Prostate gland (tissue), 2 donors: ENCODE data around the gene MSANTD3. TPM values are rescaled to one million over a fixed set of nuclear protein-coding genes. Genes with fewer than 3 reads are reported as not detected.
A peak's percentile ranks its signal among the peaks of the same experiment; 100 is the strongest.

Experiments used
- DNase-seq: peaks from one replicate; pipeline ENCODE4 v3.0.0-alpha.2; 2019; ENCODE audit warnings: low spot score
- H3K27ac ChIP-seq, 2 donors: fragments of 200-600 bp; sonication (generic); 2 replicates each; pipeline ENCODE4 v1.5.1; 2017 to 2019
- H3K27me3 ChIP-seq: fragments of 200-600 bp; sonication (generic); replicated peaks from 2 replicates; pipeline ENCODE4 v1.5.1; 2019; ENCODE audit not compliant: insufficient read depth
- H3K36me3 ChIP-seq, 2 donors: fragments of 200-600 bp; sonication (generic); 1 replicate in 1 of 2; 2 replicates in 1 of 2; pipeline versions ENCODE4 v1.5.1 to v1.8.1; 2017 to 2019
- H3K4me1 ChIP-seq: fragments of 200-600 bp; sonication (generic); replicated peaks from 2 replicates; pipeline ENCODE4 v1.5.1; 2019
- H3K4me3 ChIP-seq, 2 donors: fragments of 200-600 bp; sonication (generic); 2 replicates each; pipeline ENCODE4 v1.5.1; 2017 to 2019
- H3K9me3 ChIP-seq: fragments of 200-600 bp; sonication (generic); 2 replicates; pipeline ENCODE4 v1.5.1; 2017
- CTCF ChIP-seq, 4 experiments: fragments of 200-600 bp in 2 of 4; fragments of 450-650 bp in 2 of 4; sonication (generic) in 2 of 4; IDR thresholded peaks; 1 replicate in 3 of 4; 2 replicates in 1 of 4; pipeline ENCODE4 v1.5.1; 2016 to 2019; ENCODE audit warnings: antibody characterized with exemption in 4 of 4, mild to moderate bottlenecking in 2 of 4, moderate library complexity in 2 of 4
- POLR2A ChIP-seq: fragments of 450-650 bp; IDR thresholded peaks from one replicate; pipeline ENCODE4 v1.6.1; 2016; ENCODE audit warnings: antibody characterized with exemption, mild to moderate bottlenecking
- POLR2AphosphoS5 ChIP-seq: sonication (generic); formaldehyde crosslinking; IDR thresholded peaks from one replicate; pipeline ENCODE4 v1.6.1; 2017; ENCODE audit warnings: antibody characterized with exemption
- WGBS: methylation state at CpG from one replicate; pipeline ENCODE4 v1.1.5; 2018; 5-methylcytosine and 5-hydroxymethylcytosine counted together
- intact Hi-C: fragments of 100-400 bp; cut with DNase I; formaldehyde crosslinking; loops from one replicate; pipeline ENCODE4 v1.14.2; 2022
- total RNA-seq, 2 donors: library from RNA; depleted of rRNA; stranded (reverse); fragments of >200 nt; gene quantifications; one replicate each; pipeline ENCODE4 v1.1.0, GENCODE V29; 2016

Gene MSANTD3
- total RNA-seq, 2 donors from 2014 or later: 17.3 to 24.5 TPM

DNA sequence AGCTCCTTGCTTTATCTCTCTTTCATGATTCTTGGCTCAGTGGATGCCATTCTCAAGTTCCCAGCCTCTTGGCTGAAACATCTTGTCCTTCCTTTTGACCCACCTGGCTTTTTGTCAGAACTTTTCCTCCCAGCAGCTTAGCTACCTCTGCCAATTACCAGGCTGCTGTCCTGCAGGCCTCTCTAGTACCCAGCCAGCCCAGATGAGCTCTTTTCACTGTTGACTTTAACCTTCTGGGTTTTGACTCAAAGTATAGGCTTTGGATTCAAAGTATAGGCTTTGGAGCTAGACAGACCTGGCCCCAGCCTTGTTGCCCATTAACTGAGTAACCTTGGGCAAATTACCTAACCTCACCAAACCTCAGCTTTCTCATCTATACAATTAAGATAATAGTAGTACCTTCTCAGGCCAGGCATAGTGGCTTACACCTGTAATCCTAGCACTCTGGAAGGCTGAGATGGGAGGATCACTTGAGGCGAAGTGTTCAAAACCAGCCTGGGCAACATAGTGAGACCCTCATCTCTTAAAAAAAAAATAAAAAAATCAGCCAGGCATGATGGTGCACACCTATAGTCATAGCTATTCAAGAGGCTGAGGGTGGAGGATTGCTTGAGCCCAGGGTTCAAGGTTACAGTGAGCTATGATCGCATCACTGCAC, 39.4 kb downstream of the MSANTD3 start:
- no peak overlapping the region for H3K27ac ChIP-seq
- H3K9me3 ChIP-seq: no peaks in the 10 kb centered on the region
- H3K4me1 ChIP-seq: no peaks in the 10 kb centered on the region
- H3K36me3 ChIP-seq: no peaks in the 10 kb centered on the region
- DNase-seq: peak; percentile 52
- no peaks in the 10 kb centered on the region for H3K27me3 ChIP-seq
- no peak overlapping the region for H3K4me3 ChIP-seq
- TF ChIP-seq POLR2AphosphoS5: peak; percentile 67
- no peak for TF ChIP-seq POLR2A
- intact Hi-C loops: no loop called here
- WGBS: 98% methylated on average over 2 of the region's 2 CpGs

GRCh38 chr9:100466829-100467221, 39.9 kb downstream of the MSANTD3 start:
- TF ChIP-seq POLR2AphosphoS5: no peak
- no peak for TF ChIP-seq POLR2A
- TF ChIP-seq CTCF (IDR thresholded peaks at IDR 0.05): no peak
- Histone ChIP-seq H3K36me3 (no peaks in the 10 kb centered on the region), H3K9me3 (no peaks in the 10 kb centered on the region), H3K4me1 (no peaks in the 10 kb centered on the region), H3K27ac (no peak overlapping the region), H3K4me3 (no peak overlapping the region), H3K27me3 (no peaks in the 10 kb centered on the region)
- DNase-seq: no peak
- intact Hi-C loops: no loop called here
- 69% methylated on average over 1 of the region's 1 CpG for WGBS

- Histone ChIP-seq H3K27me3 (no peaks in the 10 kb centered on the region), H3K36me3 (no peaks in the 10 kb centered on the region), H3K27ac (no peak overlapping the region), H3K9me3 (no peaks in the 10 kb centered on the region), H3K4me3 (no peak overlapping the region), H3K4me1 (no peaks in the 10 kb centered on the region)
- WGBS: 99% methylated on average over 6 of the region's 6 CpGs
- no peak for TF ChIP-seq CTCF (IDR thresholded peaks at IDR 0.05)
- no peak for TF ChIP-seq POLR2A
- no peak for TF ChIP-seq POLR2AphosphoS5
- no peak for DNase-seq
- intact Hi-C loops: no loop called here
Observed at GRCh38 chr9:100468041-100468440, 41.1 kb downstream of the MSANTD3 start.

DNA sequence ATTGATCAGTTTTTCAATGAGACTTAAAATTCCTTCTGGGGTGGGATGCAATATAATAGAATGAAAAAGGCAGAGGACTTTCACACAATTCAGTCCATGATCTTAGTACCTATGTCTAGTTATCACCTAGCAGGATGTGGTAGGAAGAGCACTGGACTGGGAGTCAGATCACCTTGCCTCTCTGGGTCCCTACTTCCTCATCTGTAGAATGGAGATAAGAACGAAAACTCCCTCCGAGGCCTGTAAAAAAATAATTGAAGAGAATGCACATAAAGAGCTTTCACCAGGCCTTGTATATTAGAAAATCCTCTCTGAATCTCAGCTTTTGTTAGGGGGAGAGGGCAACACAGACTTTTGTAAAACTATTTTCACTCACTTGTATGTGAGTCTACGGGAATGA, 45.3 kb downstream of the MSANTD3 start:
- no peak overlapping the region for H3K27ac ChIP-seq
- no peak overlapping the region for H3K4me3 ChIP-seq
- intact Hi-C loops: loop anchor here (10.0 kb wide), 1 partner anchor 123 kb away; no protein-coding TSS in a partner anchor
- no peaks in the 10 kb centered on the region for H3K27me3 ChIP-seq
- no peaks in the 10 kb centered on the region for H3K9me3 ChIP-seq
- TF ChIP-seq POLR2AphosphoS5: no peak
- no peak for TF ChIP-seq POLR2A
- no peak for TF ChIP-seq CTCF (IDR thresholded peaks at IDR 0.05)
- no peaks in the 10 kb centered on the region for H3K4me1 ChIP-seq
- no peak for DNase-seq
- WGBS: 81% methylated on average over 3 of the region's 3 CpGs
- H3K36me3 ChIP-seq: no peaks in the 10 kb centered on the region

GRCh38 chr9:100472788-100473275, 45.9 kb downstream of the MSANTD3 start, which contains the start of gene TMEFF1:
TMEFF1 (plus strand) TSS chr9:100473149; CDS start chr9:100473545, 396 bp downstream.
- Histone ChIP-seq H3K4me1 (no peaks in the 10 kb centered on the region), H3K4me3 (peak within 1 kb of the TSS; percentile 45 to 51), H3K27ac (no peak within 1 kb of the TSS), H3K9me3 (no peaks in the 10 kb centered on the region), H3K27me3 (no peaks in the 10 kb centered on the region), H3K36me3 (no peaks in the 10 kb centered on the region)
- intact Hi-C loops: loop anchor here (10.0 kb wide), 1 partner anchor 122 kb away; no protein-coding TSS in a partner anchor
- DNase-seq: peak; percentile 6
- TF ChIP-seq POLR2A (no peak), CTCF (IDR thresholded peaks at IDR 0.05) (no peak), POLR2AphosphoS5 (no peak)
- WGBS: 1% methylated on average over 32 of the region's 54 CpGs
